Glutamatergic neuron (in vitro differentiated cells): ENCODE data around the gene F5. TPM values are rescaled to one million over a fixed set of nuclear protein-coding genes. Genes with fewer than 3 reads are reported as not detected.

Experiments
- DNase-seq: peaks from one replicate; pipeline ENCODE4 v3.0.0; 2022
- H3K27ac Mint-ChIP-seq: one replicate; pipeline ENCODE4 v1.8.0; 2020; ENCODE audit warnings: mild to moderate bottlenecking, mixed read lengths, inconsistent platforms; ENCODE audit not compliant: unreplicated experiment
- H3K27me3 Mint-ChIP-seq: one replicate; pipeline ENCODE4 v1.8.0; 2020; ENCODE audit warnings: mild to moderate bottlenecking, moderate library complexity, mixed read lengths, inconsistent platforms; ENCODE audit not compliant: unreplicated experiment
- H3K36me3 Mint-ChIP-seq: one replicate; pipeline ENCODE4 v1.8.0; 2020; ENCODE audit warnings: mild to moderate bottlenecking, mixed read lengths, inconsistent platforms; ENCODE audit not compliant: unreplicated experiment
- H3K4me1 Mint-ChIP-seq: one replicate; pipeline ENCODE4 v1.8.0; 2020; ENCODE audit warnings: mild to moderate bottlenecking, low read depth, mixed read lengths, inconsistent platforms; ENCODE audit not compliant: unreplicated experiment
- H3K4me3 Mint-ChIP-seq: one replicate; pipeline ENCODE4 v1.8.0; 2020; ENCODE audit warnings: mild to moderate bottlenecking, mixed read lengths, inconsistent platforms; ENCODE audit not compliant: unreplicated experiment
- H3K9me3 Mint-ChIP-seq: one replicate; pipeline ENCODE4 v1.8.0; 2020; ENCODE audit warnings: mild to moderate bottlenecking, moderate library complexity, mixed read lengths, inconsistent platforms; ENCODE audit not compliant: unreplicated experiment
- total RNA-seq: library from RNA; stranded (reverse); fragmentation: NEBNext Ultra II Directional; extraction: Animal tissue kit (Norgen Biotek cat#: 25700); gene quantifications from one replicate; pipeline ENCODE4 v1.2.1, GENCODE V29; 2021; ENCODE audit not compliant: unreplicated experiment
- TF ChIP-seq, protein P1 (sequence below): fragments of 200-600 bp; sonication (generic); IDR thresholded peaks from one replicate; pipeline ENCODE4 v1.5.0; 2021; ENCODE audit not compliant: partially characterized antibody, unreplicated experiment

The F5 gene
- total RNA-seq, 1 donor from 2014 or later = not detected

DNA sequence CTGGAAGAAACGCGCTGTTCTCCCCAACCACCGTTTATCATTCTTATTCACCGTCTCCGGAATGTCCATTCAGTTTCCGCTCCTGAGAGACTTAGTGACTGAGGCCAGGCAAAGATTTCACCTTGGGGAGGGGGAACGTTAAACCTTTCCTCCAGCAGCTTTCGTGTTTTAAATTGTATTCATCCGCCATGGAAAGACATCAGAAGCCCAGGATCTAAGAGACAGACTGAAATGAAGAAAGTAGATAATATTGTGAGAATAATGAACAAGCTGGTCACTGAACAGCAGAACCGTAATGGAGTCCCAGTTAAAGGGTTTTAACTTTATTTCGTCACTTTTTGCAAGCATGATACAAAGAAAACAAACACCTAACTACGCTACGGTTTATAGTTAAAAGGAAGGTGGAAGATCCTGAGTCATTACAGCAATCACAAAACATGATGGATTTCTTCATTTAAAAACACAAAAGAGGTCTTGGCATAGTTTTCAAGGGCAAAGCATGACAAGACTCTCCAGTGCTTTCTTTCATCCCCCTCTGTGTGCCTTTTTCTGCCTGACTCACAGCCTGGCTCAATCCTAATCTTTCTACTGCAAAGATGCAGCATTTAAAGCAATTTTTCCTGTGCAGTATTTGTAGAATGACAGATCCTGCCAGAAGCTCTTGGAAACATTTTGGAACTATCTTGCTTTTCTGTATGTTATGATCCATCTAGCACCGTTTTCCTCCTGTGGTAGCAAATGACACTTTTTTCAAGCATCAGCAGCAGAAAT lies 99.8 kb downstream of the F5 start:
- H3K27ac Mint-ChIP-seq = peak overlapping the region; percentile 100
- no peak for DNase-seq
- TF ChIP-seq, protein P1, sequence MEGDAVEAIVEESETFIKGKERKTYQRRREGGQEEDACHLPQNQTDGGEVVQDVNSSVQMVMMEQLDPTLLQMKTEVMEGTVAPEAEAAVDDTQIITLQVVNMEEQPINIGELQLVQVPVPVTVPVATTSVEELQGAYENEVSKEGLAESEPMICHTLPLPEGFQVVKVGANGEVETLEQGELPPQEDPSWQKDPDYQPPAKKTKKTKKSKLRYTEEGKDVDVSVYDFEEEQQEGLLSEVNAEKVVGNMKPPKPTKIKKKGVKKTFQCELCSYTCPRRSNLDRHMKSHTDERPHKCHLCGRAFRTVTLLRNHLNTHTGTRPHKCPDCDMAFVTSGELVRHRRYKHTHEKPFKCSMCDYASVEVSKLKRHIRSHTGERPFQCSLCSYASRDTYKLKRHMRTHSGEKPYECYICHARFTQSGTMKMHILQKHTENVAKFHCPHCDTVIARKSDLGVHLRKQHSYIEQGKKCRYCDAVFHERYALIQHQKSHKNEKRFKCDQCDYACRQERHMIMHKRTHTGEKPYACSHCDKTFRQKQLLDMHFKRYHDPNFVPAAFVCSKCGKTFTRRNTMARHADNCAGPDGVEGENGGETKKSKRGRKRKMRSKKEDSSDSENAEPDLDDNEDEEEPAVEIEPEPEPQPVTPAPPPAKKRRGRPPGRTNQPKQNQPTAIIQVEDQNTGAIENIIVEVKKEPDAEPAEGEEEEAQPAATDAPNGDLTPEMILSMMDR = no peak
- H3K4me3 Mint-ChIP-seq = peak overlapping the region; percentile 91
- H3K9me3 Mint-ChIP-seq = peaks cover 14% of the 10 kb centered on the region
- peaks cover 36% of the 10 kb centered on the region for H3K4me1 Mint-ChIP-seq
- peaks cover 11% of the 10 kb centered on the region for H3K27me3 Mint-ChIP-seq
- no peaks in the 10 kb centered on the region for H3K36me3 Mint-ChIP-seq

DNA sequence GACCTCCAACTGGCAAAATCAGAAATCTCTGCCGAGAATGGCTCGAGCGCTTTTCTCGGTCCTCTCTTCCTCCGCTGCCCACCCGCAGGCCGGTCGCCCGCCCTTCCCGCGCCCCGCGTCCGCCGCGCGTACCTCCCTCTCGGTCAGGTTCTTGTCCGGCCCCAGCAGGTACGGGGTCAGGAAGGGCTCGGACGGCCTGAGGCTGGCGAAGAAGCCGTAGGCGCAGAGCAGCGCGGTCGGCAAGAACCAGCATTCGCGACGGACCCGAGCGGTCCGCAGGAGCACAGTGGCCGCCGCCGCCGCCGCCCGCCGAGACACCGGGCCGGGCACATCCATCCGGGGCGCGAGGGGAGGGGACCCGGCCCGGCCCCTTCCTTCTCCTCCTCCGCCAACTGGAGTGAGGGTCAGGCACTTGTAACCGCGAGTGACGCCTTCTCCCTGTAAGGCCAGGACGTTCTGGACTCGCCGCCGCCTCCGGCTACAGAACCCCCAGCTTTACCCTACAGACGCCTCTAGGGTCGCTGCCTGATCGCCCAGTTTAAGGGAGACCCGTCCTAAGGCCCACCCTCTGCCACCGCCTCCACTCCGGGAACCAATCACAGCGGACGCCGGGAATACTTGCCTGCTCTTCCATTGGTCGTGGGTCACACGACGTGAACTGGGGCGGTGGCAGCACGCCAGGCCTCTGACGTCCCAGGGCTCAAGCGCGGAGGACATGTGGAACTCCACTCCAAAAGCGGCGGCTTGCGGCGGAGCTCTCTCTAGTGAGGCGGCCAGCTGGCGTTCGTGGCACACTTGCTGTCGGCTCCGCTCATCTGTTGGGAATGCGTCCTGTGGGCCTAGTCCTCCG lies 100.6 kb downstream of the F5 start, which contains the start of gene SLC19A2:
SLC19A2 (minus strand) TSS at position 514 of the 850 bp plus-strand sequence; CDS start at position 336, 178 bp downstream.
- TF ChIP-seq, protein P1 = no peak
- peak; percentile 96 for DNase-seq
- peaks cover 41% of the 10 kb centered on the region for H3K4me1 Mint-ChIP-seq

DNA sequence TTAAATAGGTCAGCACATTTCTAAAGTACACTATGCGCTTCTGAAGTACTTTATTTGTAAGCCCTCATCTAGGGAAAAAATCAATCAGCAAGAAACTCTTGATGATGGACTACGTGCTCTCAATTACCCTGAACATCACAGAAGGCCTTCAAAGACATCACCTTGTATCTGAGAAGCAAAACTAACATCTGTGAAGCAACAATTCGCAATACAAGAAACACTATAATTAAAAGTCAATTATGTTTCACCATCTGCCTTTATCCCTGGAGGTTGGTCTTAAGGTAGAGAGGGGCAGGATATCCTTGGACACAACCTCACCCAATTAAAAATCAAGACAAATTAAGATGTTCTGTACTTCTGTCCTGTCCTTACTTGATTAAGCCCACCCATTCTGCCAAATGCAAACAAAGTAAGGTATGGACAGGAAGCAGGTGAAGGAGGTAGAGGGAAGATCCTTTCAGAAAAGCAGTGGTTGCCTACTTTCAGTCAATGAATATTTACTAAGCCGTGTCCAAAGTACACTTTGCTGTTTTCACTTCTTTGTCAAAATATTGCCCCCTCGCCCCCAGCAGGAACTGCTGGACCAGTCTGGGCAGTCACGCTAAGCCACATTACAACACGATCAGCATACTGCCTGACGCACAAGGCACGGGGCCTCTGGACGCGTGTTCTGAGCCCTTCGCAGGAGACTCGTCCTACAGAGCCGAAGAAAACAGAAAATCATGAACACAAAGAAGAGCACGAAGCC lies 101.4 kb downstream of the F5 start:
- H3K36me3 Mint-ChIP-seq = no peaks in the 10 kb centered on the region
- peak overlapping the region; percentile 95 for H3K4me3 Mint-ChIP-seq
- peaks cover 14% of the 10 kb centered on the region for H3K9me3 Mint-ChIP-seq
- H3K4me1 Mint-ChIP-seq = peaks cover 41% of the 10 kb centered on the region
- DNase-seq = no peak
- TF ChIP-seq, protein P1 = no peak
- peaks cover 11% of the 10 kb centered on the region for H3K27me3 Mint-ChIP-seq
- peak overlapping the region; percentile 97 for H3K27ac Mint-ChIP-seq

More for the DNA sequence above, 100.6 kb downstream of the F5 start, which contains the start of gene SLC19A2:
- Mint-ChIP-seq H3K4me3 (peak within 1 kb of the TSS; percentile 95), H3K27me3 (peaks cover 11% of the 10 kb centered on the region), H3K9me3 (peaks cover 14% of the 10 kb centered on the region), H3K27ac (peak within 1 kb of the TSS; percentile 100), H3K36me3 (no peaks in the 10 kb centered on the region)

DNA sequence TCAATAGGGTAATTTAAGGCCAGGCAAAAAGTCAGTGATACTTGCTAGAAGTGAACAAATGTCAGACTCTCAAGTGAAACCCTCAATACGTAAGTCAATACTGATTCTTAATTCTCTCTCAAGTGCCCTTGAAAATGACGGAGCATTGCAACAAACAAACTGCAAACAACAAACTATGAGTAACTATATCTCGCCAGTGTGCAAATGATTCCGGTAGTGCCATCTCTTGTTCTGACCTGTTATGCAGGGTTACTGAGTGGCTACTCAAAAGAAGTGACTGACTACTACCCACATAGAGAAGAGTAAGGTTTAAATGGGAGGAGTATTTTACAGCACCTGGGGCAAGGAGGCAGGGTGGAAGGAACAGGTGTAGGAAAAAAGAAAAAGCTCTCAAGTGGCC lies 102.2 kb downstream of the F5 start:
- peaks cover 41% of the 10 kb centered on the region for H3K4me1 Mint-ChIP-seq
- TF ChIP-seq, protein P1 = no peak
- H3K9me3 Mint-ChIP-seq = peaks cover 14% of the 10 kb centered on the region
- no peak for DNase-seq
- peak overlapping the region; percentile 97 for H3K27ac Mint-ChIP-seq
- peaks cover 11% of the 10 kb centered on the region for H3K27me3 Mint-ChIP-seq
- no peaks in the 10 kb centered on the region for H3K36me3 Mint-ChIP-seq
- H3K4me3 Mint-ChIP-seq = peak overlapping the region; percentile 95
